IMR-90 (cell line): ENCODE results near the gene PARD3. TPM values are rescaled to one million over a fixed set of nuclear protein-coding genes. Genes with fewer than 3 reads are reported as not detected.

ENCODE experiments used
- ATAC-seq: fragments of 200-7000 bp; cut with Tn5 transposase; 2 replicates; pipeline ENCODE4 v1.9.1; 2020; ENCODE audit warnings: low read depth, mild to moderate bottlenecking, moderate library complexity
- BruUV-seq: library from RNA; stranded (reverse); fragments of 400-500 nt; replicated peaks from 2 replicates; lab custom pipeline; 2021; lab: Mats Ljungman, UMichigan
- CTCF ChIA-PET: fragments of 300-600 bp; formaldehyde crosslinking; extraction: SDS; loops from one replicate; lab custom pipeline; 2021; ENCODE audit warnings: antibody characterized with exemption; lab: Yijun Ruan, JAX
- POLR2A ChIA-PET: fragments of 300-600 bp; sonication (Branson Sonifier 250); formaldehyde crosslinking; loops from one replicate; lab custom pipeline; 2022; ENCODE audit warnings: antibody characterized with exemption; ENCODE audit not compliant: unreplicated experiment; lab: Charles Lee
- DNase-seq: peaks from one replicate; pipeline ENCODE4 v3.0.0; 2013
- H2AFZ ChIP-seq: replicated peaks from 2 replicates; pipeline ENCODE3; 2013; ENCODE audit warnings: low read length, mild to moderate bottlenecking; ENCODE audit not compliant: poor library complexity
- H2AK5ac ChIP-seq: 2 replicates; pipeline ENCODE4 v1.6.1; 2013; ENCODE audit warnings: low read depth, low read length, inconsistent platforms
- H2AK9ac ChIP-seq: replicated peaks from 2 replicates; pipeline ENCODE3; 2013; ENCODE audit warnings: mild to moderate bottlenecking, low read depth, low read length, moderate library complexity; ENCODE audit not compliant: poor library complexity
- H2BK120ac ChIP-seq: 2 replicates; pipeline ENCODE4 v1.6.1; 2013; ENCODE audit warnings: low read depth, low read length, inconsistent platforms
- H2BK15ac ChIP-seq: 3 replicates; pipeline ENCODE4 v1.6.1; 2013; ENCODE audit warnings: low read depth, low read length, inconsistent platforms
- H2BK20ac ChIP-seq: 2 replicates; pipeline ENCODE4 v1.6.1; 2013; ENCODE audit warnings: low read depth, mild to moderate bottlenecking, inconsistent platforms, low read length, moderate library complexity
- H2BK5ac ChIP-seq: 2 replicates; pipeline ENCODE4 v1.6.1; 2013; ENCODE audit warnings: mild to moderate bottlenecking, low read depth, low read length, inconsistent platforms; ENCODE audit not compliant: poor library complexity, severe bottlenecking
- H3K14ac ChIP-seq: replicated peaks from 2 replicates; pipeline ENCODE4 v1.6.1; 2013; ENCODE audit warnings: low read depth, low read length, inconsistent platforms
- H3K18ac ChIP-seq: 2 replicates; pipeline ENCODE4 v1.6.1; 2013; ENCODE audit warnings: low read depth, low read length, control low read depth
- H3K23ac ChIP-seq: 2 replicates; pipeline ENCODE4 v1.6.1; 2013; ENCODE audit warnings: low read depth, low read length, inconsistent platforms
- H3K27ac ChIP-seq: 2 replicates; pipeline ENCODE4 v1.5.1; 2013; ENCODE audit warnings: mild to moderate bottlenecking, control low read depth, low read length; ENCODE audit not compliant: insufficient read depth
- H3K27me3 ChIP-seq: 2 replicates; pipeline ENCODE4 v1.6.1; 2013; ENCODE audit warnings: low read length; ENCODE audit not compliant: control insufficient read depth, insufficient read depth
- H3K36me3 ChIP-seq: 2 replicates; pipeline ENCODE4 v1.6.1; 2013; ENCODE audit warnings: low read length, mixed read lengths; ENCODE audit not compliant: control insufficient read depth, insufficient read depth
- H3K4ac ChIP-seq: 2 replicates; pipeline ENCODE4 v1.6.1; 2013; ENCODE audit warnings: low read depth, low read length, inconsistent platforms
- H3K4me1 ChIP-seq: 2 replicates; pipeline ENCODE4 v1.6.1; 2013; ENCODE audit warnings: low read length, mixed read lengths; ENCODE audit not compliant: control insufficient read depth, insufficient read depth
- H3K4me2 ChIP-seq: 2 replicates; pipeline ENCODE4 v1.6.1; 2013; ENCODE audit warnings: low read depth, mild to moderate bottlenecking, control low read depth, low read length, moderate library complexity
- H3K4me3 ChIP-seq: 2 replicates; pipeline ENCODE4 v1.5.1; 2013; ENCODE audit warnings: low read depth, mild to moderate bottlenecking, control low read depth, low read length, moderate library complexity; ENCODE audit not compliant: insufficient read depth
- H3K56ac ChIP-seq: 2 replicates; pipeline ENCODE4 v1.6.1; 2013; ENCODE audit warnings: low read length, inconsistent platforms; ENCODE audit not compliant: insufficient read depth; ENCODE audit errors: extremely low read depth
- H3K79me1 ChIP-seq, 2 experiments: 2 replicates each; pipeline ENCODE4 v1.6.1; 2013; ENCODE audit warnings: low read length in 2 of 2, inconsistent platforms in 1 of 2, low read depth in 1 of 2
- H3K9ac ChIP-seq: 2 replicates; pipeline ENCODE4 v1.6.1; 2013; ENCODE audit warnings: low read depth, low read length, control low read depth
- H3K9me1 ChIP-seq: 2 replicates; pipeline ENCODE4 v1.6.1; 2013; ENCODE audit warnings: low read length, inconsistent platforms; ENCODE audit not compliant: insufficient read depth
- H3K9me3 ChIP-seq: 2 replicates; pipeline ENCODE4 v1.6.1; 2013; ENCODE audit warnings: low read length; ENCODE audit not compliant: control insufficient read depth, insufficient read depth
- H4K20me1 ChIP-seq: 2 replicates; pipeline ENCODE4 v1.6.1; 2013; ENCODE audit warnings: low read length, inconsistent platforms; ENCODE audit not compliant: insufficient read depth
- H4K5ac ChIP-seq: 2 replicates; pipeline ENCODE4 v1.6.1; 2013; ENCODE audit warnings: mild to moderate bottlenecking, low read depth, low read length, control low read depth
- H4K8ac ChIP-seq, 2 experiments: 2 replicates each; pipeline ENCODE4 v1.6.1; 2013; ENCODE audit warnings: low read depth in 2 of 2, low read length in 2 of 2, control low read depth in 1 of 2, inconsistent platforms in 1 of 2
- H4K91ac ChIP-seq: 2 replicates; pipeline ENCODE4 v1.6.1; 2013; ENCODE audit warnings: low read depth, low read length, inconsistent platforms; ENCODE audit not compliant: insufficient read depth
- ELK1 ChIP-seq: fragments of 150-350 bp; IDR thresholded peaks from 2 replicates; pipeline ENCODE4 v1.6.1; 2016; ENCODE audit warnings: low read depth, mild to moderate bottlenecking, low read length, moderate library complexity, borderline replicate concordance
- MAZ ChIP-seq: IDR thresholded peaks from 2 replicates; pipeline ENCODE4 v1.6.1; 2012; ENCODE audit warnings: low read depth, mild to moderate bottlenecking, low read length, improper control_type of control experiment, moderate library complexity, borderline replicate concordance
- POLR2A ChIP-seq: IDR thresholded peaks from 2 replicates; pipeline ENCODE4 v1.6.1; 2012; ENCODE audit warnings: mild to moderate bottlenecking, low read depth, low read length
- RAD21 ChIP-seq: IDR thresholded peaks from 2 replicates; pipeline ENCODE4 v1.6.1; 2012; ENCODE audit warnings: low read length, improper control_type of control experiment
- RFX5 ChIP-seq: IDR thresholded peaks from 2 replicates; pipeline ENCODE4 v1.8.0; 2012; ENCODE audit warnings: low read depth, mild to moderate bottlenecking, low read length, moderate library complexity
- USF2 ChIP-seq: fragments of 150-350 bp; IDR thresholded peaks from 2 replicates; pipeline ENCODE4 v1.6.1; 2017; ENCODE audit warnings: mild to moderate bottlenecking, antibody characterized with exemption, low read length, low read depth
- WGBS, 2 experiments: methylation state at CpG; one replicate each; pipeline versions ENCODE4 v1.1.5 to v1.1.7; 2013; ENCODE audit warnings: missing lambda C conversion rate in 2 of 2; ENCODE audit not compliant: insufficient read length in 1 of 2; ENCODE audit errors: extremely low coverage in 2 of 2; 5-methylcytosine and 5-hydroxymethylcytosine counted together
- dilution Hi-C: fragments of 300-500 bp; cut with HindIII; formaldehyde crosslinking; loops from one replicate; pipeline ENCODE4 v1.14.3; 2018; ENCODE audit warnings: low sequenced_read_pairs; ENCODE audit not compliant: unreplicated experiment
- in situ Hi-C: fragments of 300-500 bp; cut with MboI; formaldehyde crosslinking; loops from 3 replicates; pipeline ENCODE4 v1.14.3; 2019; ENCODE audit warnings: low sequenced_read_pairs, inconsistent platforms, mixed read lengths
- intact Hi-C: fragments of 100-400 bp; cut with micrococcal nuclease; formaldehyde crosslinking; loops from 2 replicates; pipeline ENCODE4 v1.10.0; 2022
- polyA plus RNA-seq, 3 experiments: library from polyadenylated mRNA; depleted of rRNA; stranded (reverse); fragments of >200 nt; gene quantifications; 2 replicates each; pipeline ENCODE4 v1.2.3, GENCODE V29; 2012; ENCODE audit warnings: low replicate concordance in 1 of 3
- total RNA-seq: library from RNA; depleted of rRNA; stranded (reverse); fragments of >200 nt; gene quantifications from 2 replicates; pipeline ENCODE4 v1.2.3, GENCODE V29; 2012

Gene PARD3
- total and polyA plus RNA-seq, 2 of the 4 experiments (the other 2 are of a cell fraction) = 14.6 to 37.5 TPM

GRCh38 chr10:34771106-34771505 lies 44.0 kb downstream of the PARD3 start:
- dilution Hi-C loops = no loop called here
- Histone ChIP-seq H3K14ac (0 out of 2 replicates have a peak overlapping the region, but pooled peaks have one; percentile 19), H3K27ac (no peak overlapping the region), H2BK20ac (no peak overlapping the region), H3K56ac (no peak overlapping the region), H2BK15ac (no peak overlapping the region), H4K8ac (no peak overlapping the region), H4K20me1 (peaks cover 27% of the 10 kb centered on the region), H3K36me3 (no peaks in the 10 kb centered on the region), H3K4me1 (peaks cover 4% of the 10 kb centered on the region; the same call in 1 of the 2 replicates), H4K91ac (no peak overlapping the region), H3K9me3 (no peaks in the 10 kb centered on the region), H3K9ac (no peak overlapping the region), H4K5ac (no peak overlapping the region), H3K18ac (no peak overlapping the region), H3K79me1 (peaks cover 21 to 62% of the 10 kb centered on the region in 2 experiments; a peak in 3 of 4 replicates), H2AFZ (no peak overlapping the region), H2AK5ac (no peak overlapping the region), H3K23ac (no peak overlapping the region), H3K4ac (no peak overlapping the region), H3K4me2 (no peak overlapping the region), H2BK5ac (no peak overlapping the region), H2BK120ac (no peak overlapping the region), H3K4me3 (no peak overlapping the region), H2AK9ac (no peak overlapping the region), H3K27me3 (no peaks in the 10 kb centered on the region), H3K9me1 (peaks cover 8% of the 10 kb centered on the region)
- DNase-seq = no peak
- TF ChIP-seq USF2 (no peak), MAZ (no peak), RAD21 (no peak), POLR2A (no peak), RFX5 (no peak), ELK1 (no peak)
- in situ Hi-C loops = no loop called here
- CTCF ChIA-PET = no interaction called here
- POLR2A ChIA-PET = no interaction called here
- no CpG with 5 or more reads among the region's 3 CpGs for WGBS, 2 experiments
- ATAC-seq = no peak
- intact Hi-C loops = no loop called here
- no TSS peak for BruUV-seq
